H1 (cell line): ENCODE measurements around the gene EXOSC7.

ENCODE experiments used
- CTCF ChIP-seq, 3 experiments: IDR thresholded peaks; 1 replicate in 2 of 3; 2 replicates in 1 of 3; pipeline versions ENCODE4 v1.5.1 to v1.6.1; 2011; ENCODE audit warnings: low read length in 3 of 3, mild to moderate bottlenecking in 3 of 3, inconsistent platforms in 2 of 3, low read depth in 1 of 3, moderate library complexity in 1 of 3; ENCODE audit not compliant: insufficient read depth in 1 of 3; ENCODE audit errors: control extremely low read depth in 1 of 3
- EP300 ChIP-seq, 2 experiments: IDR thresholded peaks; 1 replicate in 1 of 2; 2 replicates in 1 of 2; pipeline ENCODE4 v1.6.1; 2011 to 2012; ENCODE audit warnings: low read depth in 2 of 2, low read length in 2 of 2, mild to moderate bottlenecking in 2 of 2, borderline replicate concordance in 1 of 2, inconsistent platforms in 1 of 2, moderate library complexity in 1 of 2
- EZH2 ChIP-seq: fragments of 200-600 bp; sonication (generic); IDR thresholded peaks from 2 replicates; pipeline ENCODE4 v1.7.1; 2012; ENCODE audit warnings: low read depth, mild to moderate bottlenecking, moderate library complexity, low read length, inconsistent platforms; ENCODE audit not compliant: severe bottlenecking
- KDM5A ChIP-seq: fragments of 200-600 bp; IDR thresholded peaks from 2 replicates; pipeline ENCODE4 v1.7.1; 2012; ENCODE audit warnings: mild to moderate bottlenecking, low read length, inconsistent platforms, mixed read lengths
- MAFK ChIP-seq: IDR thresholded peaks from 2 replicates; pipeline ENCODE4 v1.6.1; 2012; ENCODE audit warnings: low read depth, mild to moderate bottlenecking, improper control_type of control experiment, low read length
- NRF1 ChIP-seq: IDR thresholded peaks from 2 replicates; pipeline ENCODE4 v1.6.1; 2011; ENCODE audit warnings: mild to moderate bottlenecking, low read depth, low read length, improper control_type of control experiment
- POLR2A ChIP-seq, 2 experiments: IDR thresholded peaks; 1 replicate in 1 of 2; 2 replicates in 1 of 2; pipeline ENCODE4 v1.6.1; 2011; ENCODE audit warnings: low read depth in 2 of 2, low read length in 2 of 2, mild to moderate bottlenecking in 2 of 2; ENCODE audit errors: control extremely low read depth in 1 of 2
- SIN3A ChIP-seq, 2 experiments: IDR thresholded peaks in 1 of 2; conservative IDR thresholded peaks in 1 of 2; 2 replicates each; pipeline ENCODE4 v1.6.1; 2011 to 2012; ENCODE audit warnings: low read length in 2 of 2, improper control_type of control experiment in 1 of 2, low read depth in 1 of 2, mild to moderate bottlenecking in 1 of 2
- SP4 ChIP-seq: IDR thresholded peaks from 2 replicates; pipeline ENCODE4 v1.6.1; 2012; ENCODE audit warnings: low read length, inconsistent platforms
- YY1 ChIP-seq: IDR thresholded peaks from 2 replicates; pipeline ENCODE4 v1.6.1; 2011; ENCODE audit warnings: low read depth, mild to moderate bottlenecking, low read length

- TF ChIP-seq EP300 (IDR thresholded peaks at IDR 0.05; ENCODE audit: borderline replicate concordance in 1 of 2, low read depth in 2 of 2, low read length in 2 of 2) (no peak), POLR2A (IDR thresholded peaks at IDR 0.05; ENCODE audit: control extremely low read depth in 1 of 2, low read depth in 2 of 2, low read length in 2 of 2) (no peak), CTCF (IDR thresholded peaks at IDR 0.05; ENCODE audit: control extremely low read depth in 1 of 3, insufficient read depth in 1 of 3, low read depth in 1 of 3, low read length in 3 of 3) (no peak), EZH2 (no peak), YY1 (no peak), MAFK (no peak), KDM5A (no peak), SP4 (no peak), SIN3A (conservative IDR thresholded peaks at IDR 0.05 in 1 of 2, IDR thresholded peaks at IDR 0.05 in 1 of 2; ENCODE audit: low read depth in 1 of 2, low read length in 2 of 2) (no peak), NRF1 (no peak)
Measured at GRCh38 chr3:45041666-45042065, 65.6 kb downstream of the EXOSC7 start.
